DND-41 (cell line): ENCODE measurements around the gene EPHB6.

ENCODE experiments used
- ATAC-seq: fragments of 200-7000 bp; cut with Tn5 transposase; 3 replicates; pipeline ENCODE4 v1.9.1; 2021; ENCODE audit warnings: low read depth; ENCODE audit not compliant: insufficient read depth
- DNase-seq: peaks from one replicate; pipeline ENCODE4 v3.0.0-alpha.2; 2020
- H2AFZ ChIP-seq: 2 replicates; pipeline ENCODE4 v1.6.0; 2012; ENCODE audit warnings: low read depth, low read length
- H3K27ac ChIP-seq: 2 replicates; pipeline ENCODE4 v1.5.1; 2012; ENCODE audit warnings: low read length, inconsistent platforms
- H3K27me3 ChIP-seq: fragments of 200-600 bp; sonication (generic); 2 replicates; pipeline ENCODE4 v1.6.0; 2012; ENCODE audit warnings: low read length, mild to moderate bottlenecking, inconsistent platforms; ENCODE audit not compliant: insufficient read depth, poor library complexity
- H3K36me3 ChIP-seq: 2 replicates; pipeline ENCODE4 v1.5.1; 2012; ENCODE audit warnings: low read length, inconsistent platforms; ENCODE audit not compliant: insufficient read depth
- H3K4me1 ChIP-seq: 2 replicates; pipeline ENCODE4 v1.5.1; 2012; ENCODE audit warnings: mild to moderate bottlenecking, low read length; ENCODE audit not compliant: insufficient read depth
- H3K4me2 ChIP-seq: 2 replicates; pipeline ENCODE4 v1.6.0; 2012; ENCODE audit warnings: mild to moderate bottlenecking, moderate library complexity, low read length, inconsistent platforms; ENCODE audit not compliant: insufficient read depth
- H3K4me3 ChIP-seq, 2 experiments: fragments of 200-600 bp in 1 of 2; shearing (Covaris generic) in 1 of 2; 2 replicates each; pipeline ENCODE4 v1.5.1; 2012 to 2016; ENCODE audit warnings: inconsistent platforms in 2 of 2, low read length in 2 of 2, mild to moderate bottlenecking in 2 of 2, low read depth in 1 of 2, moderate library complexity in 1 of 2
- H3K79me2 ChIP-seq: 2 replicates; pipeline ENCODE4 v1.6.0; 2012; ENCODE audit warnings: low read length, inconsistent platforms; ENCODE audit not compliant: insufficient read depth
- H3K9ac ChIP-seq: 2 replicates; pipeline ENCODE4 v1.6.0; 2012; ENCODE audit warnings: low read depth, mild to moderate bottlenecking, inconsistent platforms, low read length, moderate library complexity
- H3K9me3 ChIP-seq: 2 replicates; pipeline ENCODE4 v1.5.1; 2012; ENCODE audit warnings: low read length, moderate library complexity, mild to moderate bottlenecking, inconsistent platforms; ENCODE audit not compliant: insufficient read depth, severe bottlenecking
- H4K20me1 ChIP-seq: 2 replicates; pipeline ENCODE4 v1.6.0; 2012; ENCODE audit warnings: low read length; ENCODE audit not compliant: insufficient read depth
- CTCF ChIP-seq: IDR thresholded peaks from 2 replicates; pipeline ENCODE4 v1.5.1; 2012; ENCODE audit warnings: borderline replicate concordance, low read length, moderate library complexity, mild to moderate bottlenecking; ENCODE audit not compliant: poor library complexity, severe bottlenecking; ENCODE audit errors: extremely low read depth
- EZH2 ChIP-seq: IDR thresholded peaks from 3 replicates; pipeline ENCODE4 v1.6.1; 2012; ENCODE audit warnings: borderline replicate concordance, low read depth, mild to moderate bottlenecking, moderate library complexity, low read length, inconsistent platforms; ENCODE audit not compliant: severe bottlenecking

The EPHB6 gene

GRCh38 chr7:142913051-142913450 lies 58.2 kb downstream of the EPHB6 start:
- H3K4me3 ChIP-seq, result no peak overlapping the region
- no peak overlapping the region for H2AFZ ChIP-seq
- no peaks in the 10 kb centered on the region for H3K36me3 ChIP-seq
- H3K27ac ChIP-seq, result no peak overlapping the region
- H3K4me1 ChIP-seq, result no peaks in the 10 kb centered on the region
- TF ChIP-seq CTCF, result no peak
- TF ChIP-seq EZH2, result no peak
- no peaks in the 10 kb centered on the region for H3K9me3 ChIP-seq
- no peak overlapping the region for H3K9ac ChIP-seq
- H3K4me2 ChIP-seq, result no peak overlapping the region
- no peaks in the 10 kb centered on the region for H4K20me1 ChIP-seq
- DNase-seq (no peak), ATAC-seq (no peak)
- no peaks in the 10 kb centered on the region for H3K79me2 ChIP-seq
- peaks cover 9% of the 10 kb centered on the region for H3K27me3 ChIP-seq

GRCh38 chr7:142913566-142913965 lies 58.7 kb downstream of the EPHB6 start:
- H3K79me2 ChIP-seq, result no peaks in the 10 kb centered on the region
- peaks cover 9% of the 10 kb centered on the region for H3K27me3 ChIP-seq

GRCh38 chr7:142914121-142914520 lies 59.2 kb downstream of the EPHB6 start:
- Histone ChIP-seq H3K9me3 (no peaks in the 10 kb centered on the region), H3K4me2 (no peak overlapping the region), H3K27ac (no peak overlapping the region), H2AFZ (no peak overlapping the region), H3K4me3 (no peak overlapping the region), H3K27me3 (peaks cover 9% of the 10 kb centered on the region), H4K20me1 (no peaks in the 10 kb centered on the region), H3K4me1 (no peaks in the 10 kb centered on the region), H3K9ac (no peak overlapping the region), H3K36me3 (no peaks in the 10 kb centered on the region), H3K79me2 (no peaks in the 10 kb centered on the region)
- DNase-seq (no peak), ATAC-seq (no peak)
- TF ChIP-seq EZH2, result no peak
- no peak for TF ChIP-seq CTCF

More at GRCh38 chr7:142913566-142913965, 58.7 kb downstream of the EPHB6 start:
- DNase-seq (no peak), ATAC-seq (no peak)
- H3K4me1 ChIP-seq, result no peaks in the 10 kb centered on the region
- H2AFZ ChIP-seq, result no peak overlapping the region
- H3K36me3 ChIP-seq, result no peaks in the 10 kb centered on the region
- H4K20me1 ChIP-seq, result no peaks in the 10 kb centered on the region
- H3K4me2 ChIP-seq, result no peak overlapping the region
- H3K9me3 ChIP-seq, result no peaks in the 10 kb centered on the region
- H3K4me3 ChIP-seq, result no peak overlapping the region
- H3K27ac ChIP-seq, result no peak overlapping the region
- no peak overlapping the region for H3K9ac ChIP-seq
- TF ChIP-seq EZH2 (no peak), CTCF (no peak)

- H3K9ac ChIP-seq, result no peak overlapping the region
- H4K20me1 ChIP-seq, result no peaks in the 10 kb centered on the region
- peaks cover 9% of the 10 kb centered on the region for H3K27me3 ChIP-seq
- TF ChIP-seq EZH2 (no peak), CTCF (no peak)
- H3K36me3 ChIP-seq, result no peaks in the 10 kb centered on the region
- H2AFZ ChIP-seq, result no peak overlapping the region
- H3K79me2 ChIP-seq, result no peaks in the 10 kb centered on the region
- no peaks in the 10 kb centered on the region for H3K4me1 ChIP-seq
- H3K4me2 ChIP-seq, result no peak overlapping the region
- no peak overlapping the region for H3K27ac ChIP-seq
- H3K9me3 ChIP-seq, result no peaks in the 10 kb centered on the region
- ATAC-seq (no peak), DNase-seq (no peak)
- no peak overlapping the region for H3K4me3 ChIP-seq
These were observed 60.4 kb downstream of the EPHB6 start for GRCh38 chr7:142915315-142915714.
